HG03565 (cell line): Measurements from ENCODE around the gene SLC44A5.
"Not testable (repeated sequence)": the region's sequence is repeated elsewhere in the genome, so short reads cannot be mapped to it uniquely, and the experiment has no call there.

Experiments
- ATAC-seq: cut with Tn5 transposase; IDR thresholded peaks from one replicate; pipeline ENCODE4 v1.9.1; 2021; ENCODE audit warnings: mild to moderate bottlenecking, moderate library complexity; ENCODE audit not compliant: unreplicated experiment

The SLC44A5 gene

GRCh38 chr1:75470448-75470847, 140.5 kb downstream of the SLC44A5 start:
- ATAC-seq: no peak

GRCh38 chr1:75469586-75470173, 141.2 kb downstream of the SLC44A5 start:
- no peak for ATAC-seq

DNA sequence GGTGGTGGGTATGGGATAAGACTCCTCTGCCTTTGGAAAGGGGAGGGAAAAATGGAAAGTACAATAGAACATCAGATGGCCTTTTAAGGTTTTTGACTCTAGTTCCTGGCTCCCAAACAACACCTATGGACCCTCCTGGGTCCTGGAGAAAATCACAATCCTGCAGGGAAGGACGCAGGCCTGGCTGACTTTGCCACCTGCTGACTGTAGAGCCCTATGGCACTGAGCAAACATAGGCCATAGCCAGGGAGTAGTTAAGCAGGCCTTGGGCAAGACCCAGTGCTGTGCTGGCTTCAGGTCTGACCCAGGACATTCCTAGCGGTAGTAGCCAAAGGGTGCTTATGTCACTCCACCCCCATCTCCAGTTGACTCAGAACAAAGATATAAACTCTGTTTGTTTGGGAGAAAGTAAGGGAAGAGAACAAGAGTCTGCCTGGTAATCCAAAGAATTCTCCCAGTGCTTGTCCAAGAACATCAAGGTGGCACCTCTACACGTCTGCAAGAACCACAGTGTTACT, 149.0 kb downstream of the SLC44A5 start:
- no peak for ATAC-seq

DNA sequence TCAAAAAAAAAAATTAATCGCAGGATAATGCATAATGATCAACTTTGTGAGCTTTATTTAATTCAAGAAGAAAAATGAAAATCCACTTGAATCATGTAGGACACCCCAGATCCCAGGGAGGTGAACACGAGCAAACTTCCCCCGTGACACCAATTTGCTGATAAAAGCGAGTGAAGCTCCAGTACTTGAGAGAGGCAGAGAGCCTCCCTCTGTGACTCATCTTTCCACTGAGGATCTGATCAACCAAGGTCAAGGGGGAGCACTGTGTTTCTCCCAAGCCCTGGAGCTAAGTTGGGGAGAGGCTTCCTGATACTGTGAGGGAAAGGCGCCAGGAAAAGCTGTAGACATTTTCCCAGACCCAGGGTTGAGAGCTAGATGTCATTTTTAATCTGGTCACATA, 160.9 kb downstream of the SLC44A5 start:
- ATAC-seq: no peak

- ATAC-seq: no peak
Measured at GRCh38 chr1:75444220-75444619, 166.7 kb downstream of the SLC44A5 start.

GRCh38 chr1:75440274-75440673, 170.6 kb downstream of the SLC44A5 start:
- no peak for ATAC-seq

- no peak for ATAC-seq
Measured at GRCh38 chr1:75438355-75438754, 172.6 kb downstream of the SLC44A5 start.

DNA sequence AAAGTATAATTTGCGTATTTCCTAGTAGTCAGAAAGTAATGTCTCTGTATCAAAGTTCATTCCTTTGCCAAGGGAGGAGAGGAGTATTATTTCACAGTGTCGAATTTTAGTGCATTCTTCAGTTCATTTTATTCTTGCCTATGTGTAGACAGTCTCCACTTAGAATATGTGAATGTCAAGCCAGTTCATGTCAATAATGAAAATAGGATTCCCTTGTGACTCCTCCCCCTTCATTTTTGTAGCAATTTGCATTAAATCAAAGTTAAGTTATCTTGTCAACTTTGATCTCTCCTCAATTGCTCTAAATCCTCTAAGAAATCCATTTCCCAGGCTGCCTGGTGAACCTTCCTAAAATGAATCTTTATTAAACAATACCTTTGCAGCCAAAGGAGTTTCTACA, 179.1 kb downstream of the SLC44A5 start:
- ATAC-seq: no peak

DNA sequence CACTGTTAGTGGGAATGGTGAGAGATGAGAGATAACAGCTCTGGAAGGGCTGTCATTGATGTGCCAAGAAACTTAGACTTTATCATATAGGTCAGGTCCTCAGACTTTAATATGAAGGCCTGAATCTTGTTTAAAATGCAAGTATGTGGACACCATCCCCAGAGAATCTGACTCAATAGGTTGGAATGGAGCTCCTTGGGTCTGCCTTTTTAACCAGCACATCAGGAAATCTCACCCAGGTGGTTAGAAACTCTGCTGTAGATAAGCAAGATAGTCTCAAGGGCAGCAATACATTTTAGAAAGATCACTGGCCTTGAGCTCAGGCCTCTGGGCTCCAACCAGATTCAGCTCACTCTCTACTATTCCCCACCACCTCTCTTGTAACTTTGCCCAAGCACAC, 180.4 kb downstream of the SLC44A5 start:
- no peak for ATAC-seq

DNA sequence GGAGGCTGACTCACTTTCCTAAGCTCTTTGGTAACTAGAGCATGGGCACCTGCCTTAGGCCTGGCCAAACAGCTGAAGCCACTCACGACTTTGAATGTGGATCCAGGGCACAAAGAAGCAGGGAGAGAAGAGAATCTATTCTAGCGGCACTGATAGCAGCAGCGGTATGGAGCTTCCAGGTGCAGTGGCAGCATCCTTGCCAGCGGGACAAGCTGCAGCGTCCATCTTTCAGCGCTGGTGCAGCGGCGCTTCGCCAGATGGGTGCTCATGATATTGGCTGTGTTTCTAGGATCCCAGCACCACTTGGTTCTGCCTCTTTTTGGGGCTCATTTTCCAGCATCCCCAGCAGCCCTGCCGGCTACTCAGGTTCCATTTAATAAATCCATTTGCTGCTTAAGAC, 184.2 kb downstream of the SLC44A5 start:
- ATAC-seq: no peak

GRCh38 chr1:75425001-75425650, 185.8 kb downstream of the SLC44A5 start:
- ATAC-seq: no peak

DNA sequence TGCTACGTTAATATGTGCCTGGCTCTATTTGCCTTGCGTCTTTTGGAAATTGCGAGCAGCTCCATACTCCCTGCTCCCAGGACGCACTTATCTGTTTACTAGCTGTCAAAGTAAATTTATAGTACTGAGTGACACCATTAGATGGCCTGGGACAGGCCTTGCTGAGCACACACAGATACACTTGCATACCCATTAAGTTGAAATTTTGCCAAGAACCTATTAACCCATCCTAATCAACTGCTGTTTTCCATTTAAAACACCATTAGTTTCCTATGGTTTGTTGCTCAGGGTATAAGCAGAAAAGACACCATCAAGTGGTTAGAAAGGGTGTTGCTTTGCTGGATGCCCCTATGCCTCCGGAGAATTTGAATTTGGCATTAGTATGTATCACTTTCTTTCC, 187.3 kb downstream of the SLC44A5 start:
- no peak for ATAC-seq

DNA sequence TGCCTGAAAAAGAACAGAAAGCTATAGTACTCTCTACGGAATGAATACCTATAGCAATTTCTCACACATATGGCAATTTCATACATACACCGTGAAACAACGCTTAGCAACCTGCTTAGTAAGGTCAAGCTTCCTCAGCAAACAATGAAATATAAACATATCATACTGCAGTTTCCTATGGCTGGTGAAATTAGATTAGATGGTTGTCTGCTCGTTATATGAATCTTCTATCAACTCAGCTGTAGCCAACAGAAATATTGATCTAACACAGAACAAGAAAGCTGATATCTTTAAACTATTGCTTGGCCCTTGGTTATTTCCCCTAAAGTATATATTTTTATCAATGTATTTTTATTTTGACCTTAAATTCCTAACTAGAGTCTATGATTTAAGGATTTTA, 187.8 kb downstream of the SLC44A5 start:
- ATAC-seq: no peak

- no peak for ATAC-seq
Measured at GRCh38 chr1:75421371-75421770, 189.5 kb downstream of the SLC44A5 start.

GRCh38 chr1:75415187-75415586, 195.7 kb downstream of the SLC44A5 start:
- no peak for ATAC-seq

GRCh38 chr1:75412616-75413015, 198.3 kb downstream of the SLC44A5 start:
- no peak for ATAC-seq

DNA sequence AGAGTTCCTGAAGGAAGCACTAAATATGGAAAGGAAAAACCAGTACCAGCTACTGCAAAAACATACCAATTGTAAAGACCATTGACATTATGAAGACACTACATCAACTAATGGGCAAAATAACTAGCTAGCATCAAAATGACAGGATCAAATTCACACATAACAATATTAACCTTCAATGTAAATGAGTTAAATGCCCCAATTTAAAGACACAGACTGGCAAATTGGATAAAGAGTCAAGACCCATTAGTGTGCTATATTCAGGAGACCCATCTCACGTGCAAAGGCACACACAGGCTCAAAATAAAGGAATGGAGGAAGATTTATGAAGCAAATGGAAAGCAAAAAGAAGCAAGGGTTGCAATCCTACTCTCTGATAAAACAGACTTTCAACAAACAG, 206.2 kb downstream of the SLC44A5 start:
- ATAC-seq: not testable (repeated sequence)

GRCh38 chr1:75403147-75403646, 207.7 kb downstream of the SLC44A5 start:
- not testable (repeated sequence) for ATAC-seq

GRCh38 chr1:75400716-75401115, 210.2 kb downstream of the SLC44A5 start:
- ATAC-seq: no peak

GRCh38 chr1:75396745-75397144, 214.2 kb downstream of the SLC44A5 start:
- no peak for ATAC-seq

DNA sequence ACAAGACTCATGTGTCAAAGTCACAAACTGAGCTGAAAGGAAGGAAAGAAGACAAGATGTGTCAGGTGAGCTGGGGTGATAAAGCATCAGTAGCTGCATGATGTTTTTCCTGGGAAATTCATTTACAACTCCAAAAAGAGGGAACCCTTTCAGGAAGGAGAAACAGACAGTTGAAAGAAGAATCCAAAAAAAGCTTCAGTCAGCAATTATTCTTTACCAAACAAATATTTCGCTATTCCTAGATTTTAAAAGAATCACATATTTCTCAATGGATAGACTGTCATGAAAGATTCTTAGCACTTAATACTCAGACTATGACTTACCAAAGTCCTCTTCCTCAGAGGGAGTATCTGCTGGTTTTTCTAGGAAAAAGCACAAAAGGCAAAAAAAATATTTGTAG, 214.7 kb downstream of the SLC44A5 start:
- ATAC-seq: no peak

- peak; percentile 62 for ATAC-seq
Measured at GRCh38 chr1:75394386-75395139, 216.4 kb downstream of the SLC44A5 start.
